Hematopoietic multipotent progenitor cell treated with erythropoietin and hydrocortisone succinate and interleukin-3 and kit ligand, for 17 days (in vitro differentiated cells): ENCODE data around the gene ARHGAP24.

Experiments
- DNase-seq: peaks from one replicate; pipeline ENCODE4 v3.0.0-alpha.2; 2015; ENCODE audit warnings: low spot score

The ARHGAP24 gene

DNA sequence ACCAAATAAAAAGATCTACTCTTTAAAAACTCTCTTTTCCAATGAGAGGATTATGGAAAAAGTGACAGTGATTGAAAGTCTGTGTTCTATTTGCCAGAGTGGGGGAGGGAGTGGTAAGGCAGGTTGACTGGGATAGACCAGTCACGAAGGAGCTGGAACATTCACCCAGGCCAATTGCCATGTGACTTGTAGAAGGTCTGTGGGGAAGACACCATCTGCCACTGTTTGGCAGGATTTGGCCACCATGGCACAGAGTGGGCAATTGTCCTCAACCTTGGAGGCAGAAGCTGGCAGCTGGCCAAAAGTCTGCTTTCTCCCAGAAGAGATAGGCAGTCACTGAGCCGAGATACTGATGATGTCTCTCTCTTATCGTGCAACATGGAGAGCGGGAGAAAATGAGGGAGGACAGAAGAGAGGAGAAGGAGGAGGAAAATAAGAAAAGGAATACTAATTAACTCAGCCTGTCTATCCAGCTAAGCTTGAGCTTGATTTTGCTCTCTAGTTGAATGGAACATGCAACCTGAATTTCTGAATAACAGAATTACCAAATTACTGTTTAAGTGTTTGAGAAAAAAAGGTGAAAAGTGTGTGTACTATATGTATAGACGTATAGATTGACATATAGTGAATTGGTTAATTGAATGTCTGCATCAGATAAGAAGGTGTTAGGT, 267.1 kb downstream of the ARHGAP24 start:
- DNase-seq = no peak

DNA sequence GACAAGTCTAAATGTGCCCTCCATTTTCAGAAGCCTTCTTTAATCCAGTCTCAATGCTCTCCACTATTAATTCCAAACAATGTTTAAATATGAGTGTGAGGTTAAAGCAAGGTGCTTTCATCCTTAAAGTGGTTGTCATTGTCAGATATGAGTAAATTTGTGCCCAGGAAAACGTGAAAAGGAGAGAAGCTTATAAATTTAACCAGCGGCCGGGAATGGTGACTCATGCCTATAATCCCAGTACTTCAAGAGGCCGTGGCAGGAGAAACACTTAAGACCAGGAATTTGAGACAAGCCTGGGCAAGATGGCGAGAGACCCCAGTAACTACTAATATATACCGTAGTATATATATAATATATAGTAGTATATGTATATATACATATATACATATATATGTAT, 270.0 kb downstream of the ARHGAP24 start:
- DNase-seq = no peak

DNA sequence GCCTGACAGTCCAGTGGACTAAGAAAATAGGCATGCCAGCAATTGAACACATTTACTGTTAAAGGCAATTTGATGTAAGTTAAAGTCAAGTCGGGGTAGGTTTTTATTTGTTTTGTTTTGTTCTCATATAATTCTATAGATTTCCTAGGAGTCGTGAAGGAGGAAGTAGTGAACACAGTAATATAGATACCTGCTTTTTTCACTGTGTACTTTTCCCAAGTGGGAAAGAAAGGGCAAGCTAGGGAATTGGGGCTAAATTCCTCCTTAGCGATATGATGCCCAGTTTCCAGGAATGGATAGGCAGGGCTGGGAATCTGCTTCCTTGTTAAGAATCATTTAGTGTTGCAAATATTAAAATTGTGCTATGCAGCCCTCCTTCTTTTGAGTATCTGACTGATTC, 271.0 kb downstream of the ARHGAP24 start:
- no peak for DNase-seq

DNA sequence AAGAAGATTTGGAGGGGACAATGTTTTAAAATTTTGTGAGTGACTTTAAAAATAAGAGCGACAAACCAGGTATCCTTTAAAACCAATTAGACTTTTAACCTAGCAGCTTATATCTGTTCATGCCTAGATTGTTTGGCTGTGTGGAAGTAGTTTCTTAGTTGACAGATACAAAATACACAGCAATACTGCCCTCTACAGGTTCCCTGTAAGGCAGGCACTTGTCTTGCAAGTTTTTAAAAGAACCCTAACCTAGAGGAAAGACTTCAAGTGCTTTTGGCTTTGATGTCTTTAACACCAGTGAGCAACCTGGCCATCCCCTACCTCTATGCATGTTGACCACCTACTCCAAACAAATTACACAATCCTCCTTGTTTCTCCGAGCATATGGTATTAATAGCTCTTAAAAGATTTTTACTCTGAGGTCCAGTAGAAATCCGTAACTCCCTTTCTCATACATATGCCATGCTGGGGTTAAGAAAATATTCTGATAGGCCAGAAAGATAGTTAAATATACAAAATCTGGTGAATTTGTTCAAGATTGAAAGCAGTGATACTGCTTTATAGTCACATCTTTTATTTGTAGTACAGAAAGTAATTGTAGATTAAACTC, 273.0 kb downstream of the ARHGAP24 start:
- DNase-seq = peak; percentile 12

DNA sequence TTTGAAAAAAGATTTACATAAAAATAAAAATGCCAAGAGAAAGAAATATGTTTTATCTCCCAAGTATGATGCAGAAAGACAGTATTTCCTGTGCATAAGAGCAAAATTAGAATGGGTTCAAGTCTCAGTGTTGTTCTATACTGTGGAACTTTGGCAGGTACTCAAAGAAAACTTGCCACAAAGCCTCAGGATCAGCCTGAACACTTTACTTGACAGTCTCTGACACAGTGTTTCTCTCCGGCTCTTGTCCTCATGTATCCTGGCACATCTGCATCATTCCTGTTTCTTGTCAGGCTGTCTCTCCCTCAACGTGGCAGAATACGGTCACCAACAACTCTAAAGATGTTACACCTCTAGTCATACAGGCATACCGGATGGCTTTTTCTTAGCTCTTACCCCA, 273.7 kb downstream of the ARHGAP24 start:
- DNase-seq = no peak

DNA sequence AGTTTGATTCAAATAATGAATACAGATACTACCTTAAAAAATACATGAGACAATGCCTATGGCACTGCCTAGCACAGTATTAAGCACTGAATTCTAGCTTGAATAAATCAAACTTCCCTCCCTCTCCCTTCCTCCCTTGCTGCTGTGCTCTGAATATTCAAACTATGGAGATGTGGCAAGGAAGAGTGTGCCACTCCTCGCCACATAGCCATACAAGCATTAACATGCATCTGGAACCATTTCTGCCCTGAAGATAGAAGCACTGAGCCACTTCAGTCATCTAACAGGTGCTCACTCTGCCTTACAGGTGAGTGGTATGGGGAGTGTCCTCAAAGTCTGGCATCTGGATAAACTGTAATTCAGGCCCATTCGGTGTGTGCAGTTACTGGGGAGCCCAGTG, 276.9 kb downstream of the ARHGAP24 start:
- no peak for DNase-seq

DNA sequence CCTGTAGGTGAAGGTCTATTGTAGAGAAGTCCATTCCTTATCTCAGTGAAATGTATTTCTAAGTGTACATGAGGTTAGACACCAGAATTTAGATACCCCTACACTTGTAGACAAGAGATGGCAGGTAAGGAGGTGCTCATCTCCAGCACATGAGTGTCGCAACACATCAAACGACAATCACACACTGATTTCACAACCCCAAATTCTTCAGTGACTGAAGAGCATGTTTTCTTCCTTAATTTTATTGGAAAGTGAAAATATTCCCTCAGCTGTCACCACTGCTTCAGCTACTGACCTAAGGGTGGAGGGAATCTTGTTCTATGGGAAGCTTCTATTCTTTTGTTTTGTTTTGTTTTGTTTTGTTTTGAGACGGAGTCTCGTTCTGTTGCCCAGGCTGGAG, 280.3 kb downstream of the ARHGAP24 start:
- no peak for DNase-seq

DNA sequence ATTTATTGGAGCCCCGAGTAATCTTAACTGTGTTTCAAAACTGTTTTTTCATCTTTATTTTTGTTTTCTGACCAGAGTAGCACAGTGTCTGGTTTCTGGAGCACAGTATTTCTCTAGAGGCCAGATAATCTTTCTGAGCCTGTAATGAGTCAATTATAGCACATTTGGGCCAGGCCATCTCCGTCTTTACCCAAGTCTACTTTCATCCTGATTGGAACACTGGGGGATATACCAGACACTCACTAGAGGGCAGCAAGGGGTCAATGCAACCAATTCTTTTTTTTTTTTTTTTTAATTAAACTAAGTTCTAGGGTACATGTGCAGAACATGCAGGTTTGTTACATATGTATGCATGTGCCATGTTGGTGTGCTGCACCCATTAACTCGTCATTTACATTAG, 282.0 kb downstream of the ARHGAP24 start:
- no peak for DNase-seq

DNA sequence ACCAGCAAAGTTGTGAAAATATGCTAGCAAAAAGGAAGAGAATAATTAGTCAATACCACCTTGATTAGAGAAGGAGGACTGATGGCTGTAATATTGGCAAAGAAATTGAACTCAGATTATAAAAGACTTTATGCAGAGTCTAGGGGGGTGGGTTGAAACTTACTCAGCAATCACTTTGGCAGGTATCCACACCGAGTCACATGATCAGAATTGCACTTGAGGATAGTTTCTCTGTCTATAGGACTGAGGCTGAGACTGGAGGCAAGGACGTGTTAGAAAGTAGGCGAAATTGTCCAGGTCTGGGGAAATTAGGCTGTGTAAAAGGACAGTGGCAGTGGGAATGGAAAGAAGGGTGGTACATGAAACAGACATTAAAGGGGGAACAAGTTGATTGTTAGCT, 284.4 kb downstream of the ARHGAP24 start:
- DNase-seq = no peak

DNA sequence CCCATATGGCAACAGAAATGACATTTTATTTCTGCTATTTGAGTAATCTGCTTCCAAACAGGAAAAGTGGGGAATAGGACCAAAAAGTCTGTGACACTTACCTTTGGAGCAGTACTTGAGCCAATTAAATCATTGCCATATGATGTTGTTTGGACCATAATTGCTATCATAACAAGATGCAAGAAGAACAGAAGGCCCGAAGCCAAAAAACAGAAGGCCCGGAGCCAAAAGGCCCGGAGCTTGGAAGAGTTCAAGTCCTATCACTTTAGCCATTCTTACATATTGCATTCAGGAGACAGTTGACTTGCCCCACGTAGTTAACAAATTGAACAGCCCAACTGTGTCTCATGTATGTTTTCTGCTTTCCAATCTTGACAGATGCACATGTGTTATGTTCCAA, 285.6 kb downstream of the ARHGAP24 start:
- DNase-seq = no peak

DNA sequence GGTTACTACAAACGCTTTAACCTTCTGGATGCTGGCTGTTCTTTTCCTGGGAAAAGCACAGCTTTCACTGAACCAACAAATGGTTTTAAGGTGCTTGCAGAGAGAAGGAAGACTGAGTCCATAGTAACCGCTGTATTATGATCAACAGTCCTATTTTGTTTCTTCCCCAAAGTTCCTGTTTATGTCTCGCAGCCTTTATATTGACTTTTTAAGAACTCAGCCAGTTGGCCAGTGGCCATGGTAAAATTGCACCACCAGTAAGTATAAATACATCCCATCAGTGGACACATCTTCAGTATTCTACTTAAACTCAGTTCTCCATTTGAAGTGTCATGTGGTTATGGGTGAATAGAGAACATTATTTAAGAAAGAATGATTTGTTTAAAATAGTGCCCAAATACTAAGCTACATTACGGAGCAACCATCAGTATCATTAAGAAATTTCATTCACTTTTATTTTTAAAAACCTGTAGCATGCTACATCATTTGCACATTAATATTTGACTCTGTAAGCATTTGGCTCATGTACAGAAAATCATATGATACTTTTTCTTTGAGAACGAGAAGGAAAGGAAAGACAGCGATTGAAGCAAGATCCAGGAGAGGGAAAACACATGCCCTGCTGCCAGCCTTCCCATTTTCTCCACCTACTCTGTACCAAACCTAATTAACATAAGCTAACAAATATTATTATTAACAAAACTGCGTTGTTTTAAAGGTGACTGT, 287.0 kb downstream of the ARHGAP24 start:
- DNase-seq = no peak

DNA sequence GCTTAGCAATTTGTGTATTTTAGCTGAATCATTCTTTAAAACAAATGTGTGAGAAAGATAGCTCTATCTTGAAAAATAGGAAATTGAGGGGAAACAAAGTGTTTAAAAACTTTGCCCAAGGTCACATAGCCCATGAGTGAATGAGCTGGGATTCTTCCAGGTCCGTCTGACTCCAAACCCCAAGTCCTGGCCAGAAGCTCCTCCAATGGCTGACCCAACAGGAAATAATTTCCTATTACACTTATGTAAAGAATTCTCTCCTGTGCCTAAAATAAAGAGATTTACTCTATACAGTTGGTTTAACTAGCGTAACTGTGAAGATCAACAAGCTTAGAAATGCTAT, 287.6 kb downstream of the ARHGAP24 start:
- no peak for DNase-seq

DNA sequence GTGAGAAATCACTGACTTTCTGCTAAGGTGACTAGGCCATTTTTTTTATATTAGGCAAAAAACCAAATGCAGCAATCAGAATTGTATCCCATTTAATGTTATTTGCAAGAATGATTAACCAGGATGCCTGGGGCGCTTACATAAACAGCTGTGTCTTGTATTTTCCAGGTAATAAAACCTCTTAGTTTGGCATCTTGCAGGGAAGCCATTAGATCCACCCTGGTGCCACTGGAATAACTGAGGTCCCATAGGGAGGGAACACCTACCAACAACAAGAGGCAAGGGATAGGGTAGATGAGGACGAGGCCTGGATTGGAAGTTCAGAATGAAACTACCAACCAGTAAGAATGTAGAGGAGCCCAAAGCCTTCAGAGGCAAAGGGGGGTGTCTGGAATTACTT, 288.3 kb downstream of the ARHGAP24 start:
- no peak for DNase-seq

DNA sequence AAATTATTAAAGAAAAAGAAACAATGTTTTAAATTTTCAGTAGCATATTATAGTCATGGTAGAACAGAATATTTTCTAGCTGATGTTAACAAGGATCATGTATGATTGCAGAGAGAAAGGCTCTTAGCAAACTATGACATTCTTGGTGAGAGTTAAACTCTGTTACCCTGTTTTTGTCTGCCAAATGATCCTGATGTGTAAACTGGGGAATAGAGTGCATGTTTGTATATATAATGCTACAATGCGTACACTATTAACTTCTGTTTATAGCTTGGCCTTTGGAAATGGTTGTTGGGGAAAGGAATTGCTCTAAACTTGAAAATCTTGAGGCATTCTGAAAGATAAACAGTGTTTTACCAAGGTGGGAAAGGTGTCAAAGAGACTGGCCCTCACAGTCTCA, 292.7 kb downstream of the ARHGAP24 start:
- DNase-seq = no peak

DNA sequence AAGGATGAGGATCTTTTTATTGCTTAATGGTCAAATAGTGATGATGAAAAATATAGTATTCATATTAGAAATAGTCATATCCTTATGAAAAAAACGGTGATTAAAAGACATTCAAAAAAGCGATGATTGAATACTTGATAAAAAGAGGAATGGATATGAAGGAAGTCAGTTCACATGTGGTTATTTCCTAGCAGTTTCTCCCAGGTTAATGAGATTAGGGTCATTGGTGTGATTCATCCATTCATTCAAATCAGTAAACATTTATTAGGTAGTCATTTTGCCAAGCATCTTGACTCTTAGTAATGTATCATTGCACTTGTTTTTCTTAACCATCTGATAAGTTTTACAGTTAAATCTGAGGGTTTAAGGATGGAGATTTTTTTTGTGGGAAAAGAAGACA, 294.1 kb downstream of the ARHGAP24 start:
- DNase-seq = no peak

DNA sequence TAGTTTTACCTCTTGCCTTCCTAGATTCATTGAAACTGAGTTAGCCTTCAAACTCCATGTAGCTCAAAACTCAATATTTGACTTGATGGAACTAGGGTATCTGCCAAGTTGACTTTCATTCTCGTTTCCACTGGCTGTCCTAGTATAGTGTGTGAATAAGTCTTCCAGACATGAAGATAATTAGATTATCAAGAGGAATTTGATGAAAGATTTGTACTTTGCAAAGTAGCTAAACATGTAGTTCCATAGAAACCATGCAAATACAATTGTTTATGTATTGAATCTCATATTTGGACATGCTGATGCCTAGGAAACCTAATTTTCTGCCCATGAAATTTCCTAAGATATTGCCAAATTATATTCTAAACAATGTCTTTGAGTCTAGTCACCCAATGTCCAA, 297.5 kb downstream of the ARHGAP24 start:
- no peak for DNase-seq

DNA sequence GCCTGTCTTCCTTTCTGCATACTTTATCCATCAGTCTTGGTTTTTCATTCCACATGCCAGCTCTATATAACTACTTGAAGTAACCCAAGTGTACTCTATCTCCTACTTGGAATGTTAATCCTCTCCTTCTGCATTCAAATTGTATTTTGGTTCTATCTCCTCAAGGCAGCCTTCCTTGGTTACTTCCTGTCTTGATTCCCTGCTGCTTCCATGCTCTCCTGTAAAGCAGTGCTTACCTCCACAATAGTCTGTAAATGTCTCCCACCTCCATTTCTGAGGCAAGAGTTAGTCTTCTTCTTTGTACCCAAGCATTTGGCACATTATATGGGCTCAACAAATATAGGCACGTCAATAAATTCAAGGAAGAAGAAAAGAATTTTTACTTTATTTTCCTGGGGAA, 298.4 kb downstream of the ARHGAP24 start:
- DNase-seq = no peak

DNA sequence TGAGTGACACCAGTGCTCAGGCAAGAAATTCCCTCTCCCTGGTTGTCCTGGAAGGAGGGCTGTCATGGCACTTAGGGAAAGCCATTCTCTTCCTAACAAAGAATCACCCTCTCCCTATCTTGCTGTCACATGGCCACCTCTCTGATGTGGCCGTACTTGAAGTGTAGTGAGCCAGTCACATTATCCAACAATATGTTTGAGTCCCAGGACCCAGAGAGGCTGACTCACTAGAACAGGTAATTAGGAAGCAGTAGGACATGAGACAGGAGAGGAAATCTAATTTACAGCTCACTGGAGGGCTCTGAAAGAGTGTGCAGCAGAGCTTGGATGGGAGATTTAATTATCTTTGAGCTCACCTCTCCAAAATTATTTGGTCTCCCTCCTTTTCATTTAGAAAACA, 299.1 kb downstream of the ARHGAP24 start:
- DNase-seq = no peak

DNA sequence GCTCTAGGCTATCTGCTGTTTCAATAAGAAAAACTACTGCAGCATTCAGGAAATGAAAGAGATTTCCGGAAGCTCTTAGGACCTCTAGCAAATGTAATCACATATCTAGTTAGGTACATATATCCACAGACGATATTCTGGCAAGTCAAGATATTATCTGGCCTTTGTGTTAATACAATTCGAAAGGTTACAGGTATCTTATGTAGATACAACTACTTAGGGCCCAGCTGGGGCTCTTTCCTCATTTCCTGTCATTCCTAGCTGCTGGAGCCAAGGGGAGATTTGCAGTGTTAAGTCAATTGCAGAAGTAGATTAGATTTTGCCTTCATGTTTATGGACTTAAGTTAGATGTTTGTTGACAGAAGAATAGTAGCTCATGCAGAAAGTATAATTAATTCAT, 299.5 kb downstream of the ARHGAP24 start:
- DNase-seq = no peak

DNA sequence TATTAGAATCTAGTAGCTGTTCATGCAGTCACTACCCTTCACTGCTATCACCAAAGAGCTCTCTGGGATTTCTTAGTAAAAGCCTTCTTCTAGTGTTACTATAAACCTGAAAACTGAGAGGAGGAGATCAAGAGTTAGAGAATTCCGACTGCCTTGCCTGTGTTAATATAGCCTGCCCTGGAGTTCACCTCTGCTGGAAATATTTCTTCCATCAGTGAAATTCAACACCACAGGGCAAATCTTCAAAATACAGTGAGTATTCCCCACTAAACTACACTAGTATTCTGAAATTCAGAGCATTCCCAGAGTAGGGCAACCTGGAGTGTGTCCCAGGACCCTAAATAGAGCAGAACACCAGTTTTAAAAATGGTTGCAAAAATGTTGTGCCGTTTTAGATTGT, 301.1 kb downstream of the ARHGAP24 start:
- no peak for DNase-seq

DNA sequence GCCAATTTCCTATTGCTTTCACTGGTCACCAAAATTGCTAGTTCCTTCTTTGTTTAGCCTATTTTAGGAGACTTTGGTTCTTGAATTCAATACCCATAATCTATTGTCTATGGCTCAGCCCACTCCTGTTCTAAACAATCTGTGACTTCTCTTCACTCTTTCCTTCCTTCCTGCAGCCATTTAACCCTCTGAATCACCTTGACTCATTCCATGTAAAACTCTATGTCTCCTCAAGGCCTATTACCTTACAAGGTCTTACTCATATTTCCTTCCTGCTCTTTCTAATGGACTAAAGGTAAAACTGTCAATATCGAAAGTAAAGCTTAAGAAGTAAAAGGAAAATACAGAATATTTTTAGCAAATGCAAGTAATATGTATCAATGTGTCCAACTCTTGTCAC, 301.6 kb downstream of the ARHGAP24 start:
- no peak for DNase-seq

DNA sequence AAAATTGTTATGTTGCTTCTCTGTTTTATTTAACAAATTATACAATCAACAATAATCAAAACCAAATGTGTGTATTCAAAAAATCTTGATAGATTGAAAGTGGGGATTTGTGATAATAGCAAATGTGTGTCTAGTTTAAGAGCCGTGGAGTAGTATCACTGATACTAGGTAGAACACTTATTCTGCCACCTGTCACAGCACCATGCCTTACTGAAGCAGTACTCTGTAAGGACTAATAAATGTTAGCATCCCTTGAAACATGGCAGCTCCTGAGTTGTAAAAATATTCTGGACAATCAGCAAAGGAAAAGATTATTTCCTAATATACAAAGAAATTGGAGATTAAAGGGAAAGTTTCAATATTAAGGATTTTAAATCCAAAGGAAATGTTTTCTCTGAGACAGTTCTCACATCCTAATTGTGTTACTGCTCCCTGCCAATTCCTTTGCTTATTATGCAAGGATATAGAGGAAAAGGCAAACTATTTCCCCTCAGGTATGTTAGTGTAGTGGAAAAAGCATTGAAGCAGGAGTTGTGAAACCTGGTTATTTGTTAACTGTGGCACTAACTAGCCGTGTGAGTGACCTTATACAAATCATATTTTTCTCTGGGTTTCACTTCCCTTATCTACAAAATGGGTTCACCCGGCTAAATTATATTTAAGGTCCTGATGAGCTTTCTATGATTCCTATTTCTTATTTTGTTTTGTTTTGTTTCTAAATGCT, 303.1 kb downstream of the ARHGAP24 start:
- no peak for DNase-seq

DNA sequence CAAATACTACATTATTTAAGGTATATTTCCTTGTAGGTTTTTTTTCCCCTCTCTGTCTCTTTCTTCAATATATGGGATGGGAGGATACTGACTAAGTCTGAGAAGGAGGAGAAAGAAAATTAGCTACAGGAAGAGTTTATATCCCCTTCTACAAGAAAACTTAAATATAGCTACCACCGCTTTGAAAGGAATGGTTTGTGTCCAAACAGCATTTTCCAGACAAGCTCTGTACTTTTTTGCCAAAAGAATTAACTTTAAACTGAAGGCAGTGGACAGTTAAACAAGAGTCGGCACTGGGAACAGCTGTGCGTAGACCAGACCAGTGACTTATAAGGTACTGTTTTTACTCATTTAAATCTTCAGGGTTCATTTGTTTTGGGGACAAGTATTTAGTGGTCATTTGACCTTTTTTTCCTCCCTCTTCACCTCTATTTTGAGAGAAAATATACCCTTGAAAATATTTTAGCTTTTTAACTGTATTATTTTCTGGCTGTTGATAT, 303.7 kb downstream of the ARHGAP24 start:
- no peak for DNase-seq
